Activated naive CD8-positive, alpha-beta T cell treated with anti-CD3 and anti-CD28 coated beads for 36 hours (primary cell): ENCODE measurements around the gene HS3ST4. TPM values are rescaled to one million over a fixed set of nuclear protein-coding genes. Genes with fewer than 3 reads are reported as not detected.
"Not testable (repeated sequence)": the region's sequence is repeated elsewhere in the genome, so short reads cannot be mapped to it uniquely, and the experiment has no call there.

ENCODE experiments used
- DNase-seq: peaks from one replicate; pipeline ENCODE4 v3.0.0; 2021
- H3K27ac Mint-ChIP-seq: one replicate; pipeline ENCODE4 v1.8.0; 2022; ENCODE audit warnings: mild to moderate bottlenecking, moderate library complexity, mixed read lengths
- H3K27me3 Mint-ChIP-seq: one replicate; pipeline ENCODE4 v1.8.0; 2022; ENCODE audit warnings: mild to moderate bottlenecking, mixed read lengths
- H3K36me3 Mint-ChIP-seq: one replicate; pipeline ENCODE4 v1.8.0; 2021; ENCODE audit warnings: mild to moderate bottlenecking, mixed read lengths
- H3K4me1 Mint-ChIP-seq: one replicate; pipeline ENCODE4 v1.8.0; 2021; ENCODE audit warnings: mixed read lengths
- H3K4me3 Mint-ChIP-seq: one replicate; pipeline ENCODE4 v1.8.0; 2022; ENCODE audit warnings: mild to moderate bottlenecking, moderate library complexity, mixed read lengths
- H3K9me3 Mint-ChIP-seq: one replicate; pipeline ENCODE4 v1.8.0; 2022; ENCODE audit warnings: mixed read lengths
- total RNA-seq, 2 experiments: library from RNA; stranded (reverse); gene quantifications; one replicate each; pipeline ENCODE4 v1.2.3, GENCODE V29; 2021

Gene HS3ST4
- total RNA-seq, 2 experiments from 2014 or later = not detected

DNA sequence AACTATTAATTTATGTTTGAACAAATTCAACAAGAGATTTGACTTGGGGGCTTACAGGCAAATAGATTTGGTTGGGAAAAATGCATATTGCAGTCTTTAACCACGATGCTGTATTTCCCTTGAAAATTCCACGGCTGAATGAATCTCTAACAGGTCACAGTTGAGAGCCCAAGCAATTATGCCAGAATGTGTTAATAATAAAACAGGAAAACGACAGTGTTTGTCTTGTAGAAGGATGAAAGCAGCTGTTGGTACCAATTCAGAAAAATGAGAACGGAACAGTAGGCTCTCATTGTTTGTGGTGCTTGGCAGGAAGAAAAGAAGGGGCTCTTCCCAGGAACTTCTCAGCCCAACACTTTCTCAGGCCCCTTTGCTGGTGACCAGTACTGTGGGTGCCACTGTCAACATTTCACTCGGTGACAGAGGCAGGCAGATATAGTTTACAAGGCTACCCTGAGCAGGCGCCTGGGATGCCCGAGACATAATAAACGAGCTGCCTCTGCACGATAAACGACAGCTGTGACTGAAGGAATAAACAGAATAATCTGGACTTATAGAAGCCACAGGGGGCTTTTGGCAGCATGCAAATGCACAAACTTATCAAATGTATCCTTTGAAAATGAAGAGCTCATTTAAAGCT lies 387.1 kb downstream of the HS3ST4 start:
- H3K27ac Mint-ChIP-seq = no peak overlapping the region
- no peaks in the 10 kb centered on the region for H3K4me1 Mint-ChIP-seq
- peaks cover 8% of the 10 kb centered on the region for H3K27me3 Mint-ChIP-seq
- no peaks in the 10 kb centered on the region for H3K9me3 Mint-ChIP-seq
- no peak overlapping the region for H3K4me3 Mint-ChIP-seq
- DNase-seq = no peak
- no peaks in the 10 kb centered on the region for H3K36me3 Mint-ChIP-seq

DNA sequence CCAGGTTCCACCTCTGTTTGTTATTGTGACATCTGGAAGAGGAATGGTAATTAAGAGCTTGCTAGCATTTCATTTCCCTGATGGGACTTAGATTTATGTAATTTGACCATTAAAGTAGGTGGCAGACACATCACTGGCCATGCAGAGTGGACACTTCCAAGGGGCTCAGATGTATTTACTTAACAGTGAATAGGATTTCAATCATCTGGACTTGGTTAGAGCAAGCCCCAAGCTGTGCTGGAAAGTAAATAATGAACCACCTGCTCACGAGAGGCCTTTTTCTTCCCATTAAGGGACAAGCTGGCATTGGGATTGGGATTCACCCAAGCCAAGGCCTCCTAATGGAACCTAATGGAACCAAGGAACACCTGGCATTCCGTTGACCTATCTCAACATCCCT lies 395.3 kb downstream of the HS3ST4 start:
- no peaks in the 10 kb centered on the region for H3K36me3 Mint-ChIP-seq
- no peak overlapping the region for H3K4me3 Mint-ChIP-seq
- H3K9me3 Mint-ChIP-seq = no peaks in the 10 kb centered on the region
- no peak overlapping the region for H3K27ac Mint-ChIP-seq
- H3K4me1 Mint-ChIP-seq = no peaks in the 10 kb centered on the region
- H3K27me3 Mint-ChIP-seq = no peaks in the 10 kb centered on the region
- DNase-seq = no peak

GRCh38 chr16:26091511-26091910 lies 399.8 kb downstream of the HS3ST4 start:
- Mint-ChIP-seq H3K36me3 (no peaks in the 10 kb centered on the region), H3K27me3 (no peaks in the 10 kb centered on the region), H3K4me3 (no peak overlapping the region), H3K4me1 (no peaks in the 10 kb centered on the region), H3K9me3 (peaks cover 4% of the 10 kb centered on the region), H3K27ac (no peak overlapping the region)
- DNase-seq = no peak

DNA sequence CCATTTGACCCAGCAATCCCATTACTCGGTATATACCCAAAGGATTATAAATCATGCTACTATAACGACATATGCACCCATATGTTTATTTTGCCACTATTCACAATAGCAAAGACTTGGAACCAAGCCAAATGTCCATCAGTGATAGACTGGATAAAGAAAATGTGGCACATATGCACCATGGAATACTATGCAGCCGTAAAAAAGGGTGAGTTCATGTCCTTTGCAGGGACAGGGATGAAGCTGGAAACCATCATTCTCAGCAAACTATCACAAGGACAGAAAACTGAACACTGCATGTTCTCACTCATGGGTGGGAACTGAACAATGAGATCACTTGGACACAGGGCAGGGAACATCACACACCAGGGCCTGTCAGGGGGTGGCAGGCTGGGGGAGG lies 406.4 kb downstream of the HS3ST4 start:
- H3K27ac Mint-ChIP-seq, DNase-seq, H3K27me3 Mint-ChIP-seq, H3K4me1 Mint-ChIP-seq, H3K9me3 Mint-ChIP-seq, H3K36me3 Mint-ChIP-seq, H3K4me3 Mint-ChIP-seq: not testable (repeated sequence)

DNA sequence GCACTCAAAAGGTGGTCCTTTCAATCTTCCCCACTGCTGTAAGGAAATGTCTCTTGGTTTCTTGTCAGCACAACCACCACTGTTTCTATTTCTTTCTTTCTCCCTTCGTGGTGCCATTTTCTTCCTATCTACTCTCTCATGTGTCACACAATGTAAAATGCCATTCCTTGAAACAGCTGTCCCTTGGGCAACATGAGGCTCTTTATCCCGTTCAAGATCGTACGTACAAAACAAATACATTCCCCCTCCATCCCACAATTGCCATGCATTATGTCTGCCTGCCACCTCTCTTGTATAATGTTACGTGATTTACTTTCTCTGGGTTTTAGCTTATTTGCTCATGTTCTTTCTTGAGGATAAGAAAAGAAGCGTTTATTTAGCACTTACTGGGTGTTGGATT lies 410.6 kb downstream of the HS3ST4 start:
- H3K27ac Mint-ChIP-seq = no peak overlapping the region
- H3K36me3 Mint-ChIP-seq = no peaks in the 10 kb centered on the region
- DNase-seq = no peak
- H3K4me3 Mint-ChIP-seq = no peak overlapping the region
- H3K4me1 Mint-ChIP-seq = no peaks in the 10 kb centered on the region
- peaks cover 3% of the 10 kb centered on the region for H3K9me3 Mint-ChIP-seq
- H3K27me3 Mint-ChIP-seq = no peaks in the 10 kb centered on the region

DNA sequence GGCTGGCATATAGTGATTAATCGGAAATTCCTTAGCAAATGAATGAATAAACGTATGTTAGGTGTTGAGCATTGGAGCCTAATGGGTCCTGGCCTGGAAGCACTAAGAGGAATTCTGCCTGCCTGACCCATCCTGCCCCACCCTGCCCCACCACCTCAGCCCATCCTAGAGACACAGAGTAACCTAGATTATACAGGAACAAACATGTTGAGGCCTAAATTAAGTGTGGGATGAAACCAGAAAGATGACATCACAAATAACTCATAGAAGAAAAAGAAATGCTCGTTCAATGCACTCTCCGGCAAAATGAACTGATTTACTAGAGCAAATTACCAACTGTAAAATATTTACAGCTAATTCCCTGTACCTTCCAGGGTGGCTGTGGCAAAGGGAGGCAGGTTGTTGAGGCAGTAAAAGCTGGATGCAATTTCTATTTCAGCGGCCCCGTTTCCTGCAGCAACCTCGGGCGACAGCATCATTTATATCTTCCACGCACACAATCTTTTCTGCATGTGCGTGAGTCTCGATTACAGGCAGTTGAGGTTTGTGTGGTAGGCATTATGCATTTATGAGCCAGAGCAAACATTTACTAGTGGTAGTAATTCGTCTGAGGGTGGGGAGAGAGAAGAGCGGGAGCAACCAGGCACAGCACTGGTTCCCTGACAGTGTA lies 417.2 kb downstream of the HS3ST4 start:
- H3K4me3 Mint-ChIP-seq = no peak overlapping the region
- H3K9me3 Mint-ChIP-seq = peaks cover 3% of the 10 kb centered on the region
- H3K27ac Mint-ChIP-seq = no peak overlapping the region
- H3K27me3 Mint-ChIP-seq = peaks cover 8% of the 10 kb centered on the region
- no peaks in the 10 kb centered on the region for H3K4me1 Mint-ChIP-seq
- H3K36me3 Mint-ChIP-seq = no peaks in the 10 kb centered on the region
- no peak for DNase-seq

DNA sequence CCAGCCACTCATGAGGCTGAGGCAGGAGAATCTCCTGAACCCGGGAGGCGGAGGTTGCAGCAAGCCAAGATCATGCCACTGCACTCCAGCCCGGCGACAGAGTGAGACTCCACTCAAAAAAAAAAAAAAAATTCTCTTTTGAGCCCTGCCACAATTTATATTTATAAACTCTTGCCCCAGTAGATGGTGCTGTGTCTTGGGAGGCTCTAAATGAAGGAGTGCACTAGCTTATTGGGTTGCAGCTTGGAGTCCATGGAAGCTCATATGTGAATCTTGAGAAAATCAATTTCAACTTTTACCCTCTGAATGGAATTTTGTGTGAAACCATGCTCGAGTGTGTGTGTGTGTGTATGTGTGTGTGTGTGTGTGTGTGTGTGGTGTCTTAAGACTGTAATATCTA lies 420.1 kb downstream of the HS3ST4 start:
- Mint-ChIP-seq H3K4me1 (no peaks in the 10 kb centered on the region), H3K36me3 (no peaks in the 10 kb centered on the region), H3K27ac (no peak overlapping the region), H3K4me3 (no peak overlapping the region), H3K9me3 (no peaks in the 10 kb centered on the region), H3K27me3 (peaks cover 12% of the 10 kb centered on the region)
- no peak for DNase-seq

DNA sequence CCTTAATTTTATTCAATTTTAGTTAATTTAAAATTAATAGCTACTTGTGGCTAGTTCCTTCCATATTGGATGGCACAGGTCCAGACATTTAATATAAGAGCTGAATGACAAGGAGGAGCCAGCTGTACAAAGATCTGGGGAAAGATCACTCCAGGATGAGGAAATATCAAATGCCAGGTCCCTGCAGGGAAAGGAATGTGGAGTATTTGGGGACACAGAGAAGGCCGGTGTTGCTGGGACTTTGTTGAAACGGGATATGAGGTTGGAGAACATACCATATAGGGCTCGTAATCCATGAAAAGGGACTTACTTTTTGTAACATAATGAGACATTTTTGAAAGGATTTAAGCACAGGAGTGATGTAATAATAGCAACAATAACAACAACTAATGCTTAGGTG lies 426.8 kb downstream of the HS3ST4 start:
- DNase-seq = no peak
- no peaks in the 10 kb centered on the region for H3K36me3 Mint-ChIP-seq
- H3K4me1 Mint-ChIP-seq = no peaks in the 10 kb centered on the region
- no peak overlapping the region for H3K27ac Mint-ChIP-seq
- peaks cover 7% of the 10 kb centered on the region for H3K27me3 Mint-ChIP-seq
- H3K4me3 Mint-ChIP-seq = no peak overlapping the region
- no peaks in the 10 kb centered on the region for H3K9me3 Mint-ChIP-seq

GRCh38 chr16:26120729-26121128 lies 429.0 kb downstream of the HS3ST4 start:
- no peaks in the 10 kb centered on the region for H3K4me1 Mint-ChIP-seq
- no peak overlapping the region for H3K4me3 Mint-ChIP-seq
- H3K27ac Mint-ChIP-seq = no peak overlapping the region
- H3K27me3 Mint-ChIP-seq = peaks cover 3% of the 10 kb centered on the region
- H3K9me3 Mint-ChIP-seq = no peaks in the 10 kb centered on the region
- DNase-seq = no peak
- H3K36me3 Mint-ChIP-seq = no peaks in the 10 kb centered on the region

DNA sequence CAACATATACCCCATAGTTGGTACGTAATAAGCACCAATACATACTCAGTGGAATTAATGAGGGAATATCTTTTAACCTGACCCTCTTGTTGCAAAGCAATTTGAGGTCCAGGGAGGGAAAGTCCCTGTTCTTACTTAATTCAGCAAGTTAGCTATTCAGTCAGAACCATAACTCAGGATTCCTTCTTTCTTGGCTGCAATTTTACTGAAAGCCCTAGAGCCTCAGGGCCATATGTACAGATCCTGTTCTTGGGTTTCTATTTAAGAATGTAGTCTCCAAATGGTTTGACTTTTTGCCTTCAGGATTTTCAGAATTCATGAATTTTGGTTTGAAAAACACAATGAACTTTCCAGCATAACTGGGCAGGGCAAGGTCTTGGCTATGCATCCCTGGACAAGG lies 436.5 kb downstream of the HS3ST4 start:
- Mint-ChIP-seq H3K36me3 (no peaks in the 10 kb centered on the region), H3K4me1 (no peaks in the 10 kb centered on the region), H3K27me3 (peaks cover 19% of the 10 kb centered on the region), H3K4me3 (no peak overlapping the region), H3K9me3 (no peaks in the 10 kb centered on the region), H3K27ac (no peak overlapping the region)
- no peak for DNase-seq

- no peak for DNase-seq
- Mint-ChIP-seq H3K36me3 (no peaks in the 10 kb centered on the region), H3K27me3 (peaks cover 19% of the 10 kb centered on the region), H3K4me3 (no peak overlapping the region), H3K9me3 (no peaks in the 10 kb centered on the region), H3K4me1 (no peaks in the 10 kb centered on the region), H3K27ac (no peak overlapping the region)
Observed at GRCh38 chr16:26129997-26130396, 438.2 kb downstream of the HS3ST4 start.

DNA sequence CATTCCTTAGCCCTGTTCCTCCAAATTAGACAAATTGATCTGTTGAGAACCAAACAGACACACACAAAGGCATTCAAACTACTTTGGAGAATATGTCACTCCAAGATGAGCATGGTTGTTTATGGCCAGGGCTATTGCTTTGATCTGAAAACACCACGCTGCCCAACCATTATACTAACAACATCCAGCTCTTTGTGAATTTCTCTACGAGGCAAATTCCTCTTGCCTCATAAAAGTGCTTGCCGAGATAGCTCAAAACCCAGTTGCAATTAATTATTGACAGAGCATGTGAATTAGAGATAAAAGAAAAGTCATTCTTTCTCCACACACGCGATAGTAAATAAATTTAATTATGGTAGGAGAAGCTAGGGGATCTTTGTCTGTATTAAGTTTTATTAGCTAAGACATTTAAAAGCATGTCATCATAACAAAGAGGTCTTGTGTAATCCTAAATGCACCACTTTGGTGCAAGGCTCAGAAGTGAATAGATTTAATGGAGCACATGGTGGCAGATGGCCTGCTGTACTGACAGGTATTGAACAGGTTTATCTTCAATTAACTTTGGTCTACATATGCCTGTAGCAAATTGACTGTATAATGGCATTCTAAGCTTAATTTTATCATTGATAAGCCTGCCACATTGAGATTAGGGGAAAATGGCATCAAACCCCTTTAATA lies 441.8 kb downstream of the HS3ST4 start:
- H3K4me1 Mint-ChIP-seq = no peaks in the 10 kb centered on the region
- no peaks in the 10 kb centered on the region for H3K9me3 Mint-ChIP-seq
- H3K36me3 Mint-ChIP-seq = no peaks in the 10 kb centered on the region
- no peak for DNase-seq
- no peak overlapping the region for H3K27ac Mint-ChIP-seq
- H3K27me3 Mint-ChIP-seq = peaks cover 3% of the 10 kb centered on the region
- no peak overlapping the region for H3K4me3 Mint-ChIP-seq

DNA sequence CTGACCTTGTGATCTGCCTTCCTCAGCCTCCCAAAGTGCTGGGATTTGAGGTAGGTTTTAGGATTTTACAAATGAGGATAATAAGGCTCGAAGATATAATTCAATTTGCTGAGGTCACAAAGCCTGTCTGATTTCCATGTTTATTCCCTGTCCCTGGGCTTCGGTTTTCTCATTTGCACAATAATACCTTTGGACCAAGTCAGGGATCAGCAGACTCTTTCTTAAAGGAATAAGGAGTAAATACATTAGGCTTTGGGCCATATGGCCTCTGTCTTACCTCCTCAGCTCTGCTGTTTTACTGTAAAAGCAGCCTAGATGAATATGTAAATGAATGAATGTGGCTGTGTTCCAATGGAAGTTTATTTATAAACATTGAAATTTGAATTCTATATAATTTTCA lies 442.8 kb downstream of the HS3ST4 start:
- Mint-ChIP-seq H3K27me3 (peaks cover 3% of the 10 kb centered on the region), H3K4me1 (no peaks in the 10 kb centered on the region), H3K9me3 (no peaks in the 10 kb centered on the region), H3K27ac (no peak overlapping the region), H3K4me3 (no peak overlapping the region), H3K36me3 (no peaks in the 10 kb centered on the region)
- DNase-seq = no peak

- Mint-ChIP-seq H3K9me3 (no peaks in the 10 kb centered on the region), H3K27me3 (peaks cover 2% of the 10 kb centered on the region), H3K27ac (no peak overlapping the region), H3K36me3 (no peaks in the 10 kb centered on the region), H3K4me3 (no peak overlapping the region), H3K4me1 (no peaks in the 10 kb centered on the region)
- no peak for DNase-seq
Observed at GRCh38 chr16:26137956-26138355, 446.2 kb downstream of the HS3ST4 start.

DNA sequence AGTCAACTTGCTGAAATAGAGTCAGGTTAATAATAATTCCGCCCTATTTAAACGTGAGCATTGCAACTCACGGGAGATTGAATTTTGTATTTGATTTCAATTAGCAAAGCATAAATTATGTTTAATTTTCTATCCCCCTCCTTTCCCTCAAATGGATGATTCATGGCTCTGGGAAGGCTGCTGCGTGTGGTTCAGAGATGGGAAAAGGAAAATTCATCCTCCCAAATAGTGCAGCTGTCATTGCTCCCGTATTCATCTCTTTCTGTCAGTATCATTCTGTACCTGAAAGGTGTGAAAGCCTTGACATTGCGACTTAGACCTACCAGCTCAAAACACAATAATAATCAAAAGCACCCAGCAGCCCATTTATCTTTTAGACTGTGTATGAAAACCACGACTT lies 447.3 kb downstream of the HS3ST4 start:
- no peak overlapping the region for H3K4me3 Mint-ChIP-seq
- no peaks in the 10 kb centered on the region for H3K4me1 Mint-ChIP-seq
- H3K36me3 Mint-ChIP-seq = no peaks in the 10 kb centered on the region
- no peak overlapping the region for H3K27ac Mint-ChIP-seq
- H3K27me3 Mint-ChIP-seq = no peaks in the 10 kb centered on the region
- H3K9me3 Mint-ChIP-seq = no peaks in the 10 kb centered on the region
- no peak for DNase-seq

DNA sequence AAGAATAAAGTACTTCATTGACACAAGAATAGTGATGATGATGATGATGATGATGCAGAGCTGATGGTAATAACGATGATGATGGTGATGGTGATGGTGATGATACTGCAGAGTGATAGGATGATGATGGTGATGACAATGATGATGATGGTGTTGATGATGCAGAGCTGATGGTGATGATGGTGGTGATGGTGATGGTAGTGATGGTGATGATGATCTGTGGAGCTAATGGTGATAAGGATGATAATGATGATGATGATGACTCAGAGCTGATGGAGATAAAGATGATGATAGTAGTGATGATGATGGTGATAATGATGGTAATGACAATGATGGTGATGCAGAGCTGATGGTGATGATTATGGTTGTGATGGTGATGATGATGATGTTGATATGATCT lies 448.1 kb downstream of the HS3ST4 start:
- Mint-ChIP-seq H3K9me3 (no peaks in the 10 kb centered on the region), H3K4me3 (no peak overlapping the region), H3K27me3 (no peaks in the 10 kb centered on the region), H3K36me3 (no peaks in the 10 kb centered on the region), H3K4me1 (no peaks in the 10 kb centered on the region), H3K27ac (no peak overlapping the region)
- no peak for DNase-seq
